Measurements from ENCODE around the gene ITGAD.

DNA sequence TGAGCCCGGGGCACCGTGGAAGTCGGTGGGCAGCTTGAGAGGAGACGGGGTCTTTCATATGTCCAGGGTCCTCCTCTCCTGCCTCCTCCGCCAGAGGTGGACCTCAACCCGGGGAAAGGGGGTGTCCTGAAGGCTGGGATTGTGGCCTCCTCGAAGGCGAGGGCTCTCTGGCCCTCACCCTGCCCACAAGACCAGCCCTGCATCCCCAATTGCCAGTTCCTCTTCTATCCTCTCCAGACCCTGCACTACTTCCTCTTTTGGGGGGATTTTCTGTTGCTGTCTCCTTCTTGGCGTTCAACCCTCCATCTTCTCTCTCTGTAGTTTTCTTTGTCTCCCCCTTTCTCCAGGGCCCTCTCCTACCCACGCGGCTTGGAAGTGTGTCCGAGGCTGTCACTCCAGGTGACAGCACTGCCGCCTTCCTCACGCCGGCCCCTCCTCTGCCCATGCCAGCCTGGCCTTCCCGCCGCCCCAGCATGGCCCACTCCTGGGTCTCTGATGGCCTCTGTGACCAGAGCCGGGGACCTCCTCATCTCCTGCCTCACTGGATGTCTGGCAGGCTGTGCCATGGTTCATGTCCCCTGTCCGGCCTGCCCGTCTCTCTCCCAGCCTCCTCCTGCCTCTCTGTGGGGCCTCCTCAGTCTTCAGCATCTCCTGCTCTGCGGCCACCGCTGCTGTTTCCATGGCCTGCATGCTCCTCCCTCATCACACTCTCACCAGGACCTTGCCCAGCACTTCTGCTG, 40.6 kb upstream of the ITGAD start:
- TF ChIP-seq GABPA (IDR thresholded peaks at IDR 0.05; ENCODE audit: borderline replicate concordance, insufficient read depth, low read length) (no peak), EZH2 (IDR thresholded peaks at IDR 0.05; ENCODE audit: low read depth, low read length, severe bottlenecking) (no peak), POLR2A (IDR thresholded peaks at IDR 0.05; ENCODE audit: control extremely low read depth in 1 of 2, low read depth in 2 of 2, low read length in 2 of 2) (no peak), SIN3A (conservative IDR thresholded peaks at IDR 0.05 in 1 of 2, IDR thresholded peaks at IDR 0.05 in 1 of 2; ENCODE audit: low read depth in 1 of 2, low read length in 2 of 2) (no peak), JUND (IDR thresholded peaks at IDR 0.05; ENCODE audit: low read length) (no peak), USF2 (IDR thresholded peaks at IDR 0.05; ENCODE audit: low read length) (no peak), KDM1A (IDR thresholded peaks at IDR 0.05; ENCODE audit: borderline replicate concordance, low read length) (no peak), POLR2AphosphoS5 (IDR thresholded peaks at IDR 0.05; ENCODE audit: low read depth, low read length) (no peak), SP2 (IDR thresholded peaks at IDR 0.05; ENCODE audit: low read length) (no peak), FOSL1 (IDR thresholded peaks at IDR 0.05; ENCODE audit: insufficient read depth, low read depth, low read length) (no peak)
- TF ChIP-seq, protein P1, sequence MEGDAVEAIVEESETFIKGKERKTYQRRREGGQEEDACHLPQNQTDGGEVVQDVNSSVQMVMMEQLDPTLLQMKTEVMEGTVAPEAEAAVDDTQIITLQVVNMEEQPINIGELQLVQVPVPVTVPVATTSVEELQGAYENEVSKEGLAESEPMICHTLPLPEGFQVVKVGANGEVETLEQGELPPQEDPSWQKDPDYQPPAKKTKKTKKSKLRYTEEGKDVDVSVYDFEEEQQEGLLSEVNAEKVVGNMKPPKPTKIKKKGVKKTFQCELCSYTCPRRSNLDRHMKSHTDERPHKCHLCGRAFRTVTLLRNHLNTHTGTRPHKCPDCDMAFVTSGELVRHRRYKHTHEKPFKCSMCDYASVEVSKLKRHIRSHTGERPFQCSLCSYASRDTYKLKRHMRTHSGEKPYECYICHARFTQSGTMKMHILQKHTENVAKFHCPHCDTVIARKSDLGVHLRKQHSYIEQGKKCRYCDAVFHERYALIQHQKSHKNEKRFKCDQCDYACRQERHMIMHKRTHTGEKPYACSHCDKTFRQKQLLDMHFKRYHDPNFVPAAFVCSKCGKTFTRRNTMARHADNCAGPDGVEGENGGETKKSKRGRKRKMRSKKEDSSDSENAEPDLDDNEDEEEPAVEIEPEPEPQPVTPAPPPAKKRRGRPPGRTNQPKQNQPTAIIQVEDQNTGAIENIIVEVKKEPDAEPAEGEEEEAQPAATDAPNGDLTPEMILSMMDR (IDR thresholded peaks at IDR 0.05; ENCODE audit: control extremely low read depth in 1 of 3, insufficient read depth in 1 of 3, low read depth in 1 of 3, low read length in 3 of 3), result no peak

All from H1 (cell line).